ENCODE data around the gene EHBP1.

EHBP1 gene

DNA sequence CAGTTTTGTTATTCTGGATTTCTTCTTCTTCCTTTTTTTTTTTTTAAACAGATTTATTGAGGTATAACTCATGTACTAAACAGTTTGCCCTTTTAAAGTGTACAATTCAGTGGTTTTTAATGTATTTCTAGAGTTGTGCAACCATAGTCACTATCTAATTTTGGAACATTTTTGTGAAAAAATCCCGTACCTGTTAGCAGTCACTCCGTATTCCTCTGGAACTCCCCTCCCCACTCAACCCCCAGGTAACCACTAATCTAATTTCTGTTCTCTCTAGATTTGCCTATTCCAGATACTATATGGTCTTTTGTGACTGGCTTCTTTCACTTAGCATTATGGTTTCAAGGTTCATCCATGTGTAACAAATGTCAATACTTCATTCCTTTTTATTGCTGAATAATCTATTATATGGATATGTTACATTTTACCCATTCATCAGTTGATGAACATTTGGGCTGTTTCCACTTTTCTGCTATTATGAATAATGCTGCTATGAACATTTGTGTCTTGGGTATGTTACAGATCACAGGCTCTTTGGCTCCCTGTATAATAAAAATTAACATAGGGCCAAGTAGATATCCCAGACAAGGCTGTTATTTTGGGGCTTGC, 21.9 kb downstream of the EHBP1 start:
- H3K9me2 ChIP-seq (replicated peaks; ENCODE audit: control insufficient read depth, low read length) = no peaks in the 10 kb centered on the region
- H3K4me3 ChIP-seq (ENCODE audit: low read length) = no peak overlapping the region
- peaks cover 59% of the 10 kb centered on the region for H3K79me2 ChIP-seq (ENCODE audit: control insufficient read depth, low read length)
- no peaks in the 10 kb centered on the region for H3K27me3 ChIP-seq (ENCODE audit: control insufficient read depth, low read length)
- no peak for TF ChIP-seq EZH2phosphoT487 (IDR thresholded peaks at IDR 0.05; ENCODE audit: borderline replicate concordance, low read length)
- TF ChIP-seq, protein P1, sequence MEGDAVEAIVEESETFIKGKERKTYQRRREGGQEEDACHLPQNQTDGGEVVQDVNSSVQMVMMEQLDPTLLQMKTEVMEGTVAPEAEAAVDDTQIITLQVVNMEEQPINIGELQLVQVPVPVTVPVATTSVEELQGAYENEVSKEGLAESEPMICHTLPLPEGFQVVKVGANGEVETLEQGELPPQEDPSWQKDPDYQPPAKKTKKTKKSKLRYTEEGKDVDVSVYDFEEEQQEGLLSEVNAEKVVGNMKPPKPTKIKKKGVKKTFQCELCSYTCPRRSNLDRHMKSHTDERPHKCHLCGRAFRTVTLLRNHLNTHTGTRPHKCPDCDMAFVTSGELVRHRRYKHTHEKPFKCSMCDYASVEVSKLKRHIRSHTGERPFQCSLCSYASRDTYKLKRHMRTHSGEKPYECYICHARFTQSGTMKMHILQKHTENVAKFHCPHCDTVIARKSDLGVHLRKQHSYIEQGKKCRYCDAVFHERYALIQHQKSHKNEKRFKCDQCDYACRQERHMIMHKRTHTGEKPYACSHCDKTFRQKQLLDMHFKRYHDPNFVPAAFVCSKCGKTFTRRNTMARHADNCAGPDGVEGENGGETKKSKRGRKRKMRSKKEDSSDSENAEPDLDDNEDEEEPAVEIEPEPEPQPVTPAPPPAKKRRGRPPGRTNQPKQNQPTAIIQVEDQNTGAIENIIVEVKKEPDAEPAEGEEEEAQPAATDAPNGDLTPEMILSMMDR (IDR thresholded peaks at IDR 0.05; ENCODE audit: low read depth, low read length, poor library complexity, severe bottlenecking) = no peak
- peaks cover 17% of the 10 kb centered on the region for H3K4me1 ChIP-seq (ENCODE audit: control insufficient read depth, low read length)
- no peak overlapping the region for H3K4me2 ChIP-seq (ENCODE audit: low read length)
- H4K20me1 ChIP-seq (ENCODE audit: control insufficient read depth, insufficient read depth, low read depth, low read length) = no peaks in the 10 kb centered on the region
- no peaks in the 10 kb centered on the region for H3F3A ChIP-seq (ENCODE audit: control insufficient read depth, insufficient read depth)
- peaks cover 5% of the 10 kb centered on the region; the same call in 1 of the 2 replicates for H3K9me3 ChIP-seq (ENCODE audit: control insufficient read depth, insufficient read depth, low read length)
- no peak overlapping the region for H3K27ac ChIP-seq (ENCODE audit: low read depth, low read length)
- H3K36me3 ChIP-seq (ENCODE audit: control insufficient read depth, low read length) = 0 out of 2 replicates have a peak, but pooled peaks cover 3% of the 10 kb centered on the region

DNA sequence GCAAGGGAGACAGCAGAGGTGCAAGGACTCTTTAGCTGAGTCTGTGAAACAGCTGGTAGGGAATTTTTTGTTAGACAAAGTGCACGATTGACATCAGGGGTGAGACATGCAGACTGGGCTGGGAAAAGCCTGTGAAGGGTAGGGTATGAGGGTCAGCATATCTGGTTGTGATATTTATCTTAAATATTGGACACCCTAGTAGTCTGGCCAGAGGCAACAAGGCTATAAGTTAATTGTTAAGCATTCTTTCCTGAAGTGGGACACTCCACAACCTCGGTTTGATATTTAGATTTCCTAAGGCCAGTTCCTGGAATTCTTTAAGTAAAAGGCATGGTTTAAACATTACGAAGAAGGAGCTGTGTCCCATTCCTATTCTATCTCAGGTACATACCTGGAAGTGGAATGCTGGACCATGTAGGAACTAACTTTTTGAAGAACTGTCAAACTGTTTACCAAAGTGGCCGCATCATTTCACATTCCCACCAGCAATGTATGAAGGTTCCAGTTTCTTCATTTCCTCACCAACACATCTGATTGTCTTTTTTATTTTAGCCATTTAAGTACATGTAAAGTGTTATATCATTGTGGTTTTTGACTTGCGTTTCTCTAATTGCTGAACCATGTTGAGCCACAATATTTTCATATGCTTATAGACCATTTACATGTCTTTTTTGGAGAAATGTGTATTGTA, 22.5 kb downstream of the EHBP1 start:
- H4K20me1 ChIP-seq (ENCODE audit: control insufficient read depth, insufficient read depth, low read depth, low read length) = no peaks in the 10 kb centered on the region
- H3K27me3 ChIP-seq (ENCODE audit: control insufficient read depth, low read length) = no peaks in the 10 kb centered on the region
- H3K79me2 ChIP-seq (ENCODE audit: control insufficient read depth, low read length) = peaks cover 57% of the 10 kb centered on the region
- no peak overlapping the region for H3K27ac ChIP-seq (ENCODE audit: low read depth, low read length)
- no peak for TF ChIP-seq EZH2phosphoT487 (IDR thresholded peaks at IDR 0.05; ENCODE audit: borderline replicate concordance, low read length)
- H3K9me3 ChIP-seq (ENCODE audit: control insufficient read depth, insufficient read depth, low read length) = peaks cover 6% of the 10 kb centered on the region; the same call in 1 of the 2 replicates
- no peaks in the 10 kb centered on the region for H3K9me2 ChIP-seq (replicated peaks; ENCODE audit: control insufficient read depth, low read length)
- H3K36me3 ChIP-seq (ENCODE audit: control insufficient read depth, low read length) = no peaks in the 10 kb centered on the region
- peaks cover 17% of the 10 kb centered on the region for H3K4me1 ChIP-seq (ENCODE audit: control insufficient read depth, low read length)
- H3K4me3 ChIP-seq (ENCODE audit: low read length) = no peak overlapping the region
- H3K4me2 ChIP-seq (ENCODE audit: low read length) = no peak overlapping the region
- no peaks in the 10 kb centered on the region for H3F3A ChIP-seq (ENCODE audit: control insufficient read depth, insufficient read depth)

DNA sequence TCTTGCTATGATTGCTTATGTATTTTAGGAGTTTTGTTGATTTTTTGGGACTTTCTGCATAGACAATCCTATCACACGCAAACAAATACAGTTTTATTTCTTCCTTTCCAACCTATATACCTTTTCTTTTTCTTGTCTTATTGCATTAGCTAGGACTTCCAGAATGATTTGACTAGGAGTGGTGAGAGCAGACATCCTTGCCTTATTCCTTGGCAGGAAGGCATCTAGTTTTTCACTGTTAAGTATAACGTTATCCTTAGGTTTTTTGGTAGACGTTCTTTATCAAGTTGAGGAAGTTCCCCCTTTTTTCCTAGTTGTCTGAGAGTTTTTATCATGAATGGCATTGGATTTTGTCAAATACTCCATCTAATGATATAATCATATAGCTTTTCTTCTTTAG, 25.8 kb downstream of the EHBP1 start:
- Histone ChIP-seq H3F3A (ENCODE audit: control insufficient read depth, insufficient read depth) (no peaks in the 10 kb centered on the region), H4K20me1 (ENCODE audit: control insufficient read depth, insufficient read depth, low read depth, low read length) (no peaks in the 10 kb centered on the region), H3K9me2 (replicated peaks; ENCODE audit: control insufficient read depth, low read length) (no peaks in the 10 kb centered on the region), H3K4me3 (ENCODE audit: low read length) (no peak overlapping the region), H3K4me1 (ENCODE audit: control insufficient read depth, low read length) (peaks cover 15% of the 10 kb centered on the region), H3K9me3 (ENCODE audit: control insufficient read depth, insufficient read depth, low read length) (peaks cover 6% of the 10 kb centered on the region; the same call in 1 of the 2 replicates), H3K36me3 (ENCODE audit: control insufficient read depth, low read length) (no peaks in the 10 kb centered on the region), H3K4me2 (ENCODE audit: low read length) (no peak overlapping the region), H3K27me3 (ENCODE audit: control insufficient read depth, low read length) (no peaks in the 10 kb centered on the region), H3K27ac (ENCODE audit: low read depth, low read length) (no peak overlapping the region), H3K79me2 (ENCODE audit: control insufficient read depth, low read length) (peaks cover 47% of the 10 kb centered on the region)
- no peak for TF ChIP-seq EZH2phosphoT487 (IDR thresholded peaks at IDR 0.05; ENCODE audit: borderline replicate concordance, low read length)
- TF ChIP-seq, protein P1 (IDR thresholded peaks at IDR 0.05; ENCODE audit: low read depth, low read length, poor library complexity, severe bottlenecking) = no peak

DNA sequence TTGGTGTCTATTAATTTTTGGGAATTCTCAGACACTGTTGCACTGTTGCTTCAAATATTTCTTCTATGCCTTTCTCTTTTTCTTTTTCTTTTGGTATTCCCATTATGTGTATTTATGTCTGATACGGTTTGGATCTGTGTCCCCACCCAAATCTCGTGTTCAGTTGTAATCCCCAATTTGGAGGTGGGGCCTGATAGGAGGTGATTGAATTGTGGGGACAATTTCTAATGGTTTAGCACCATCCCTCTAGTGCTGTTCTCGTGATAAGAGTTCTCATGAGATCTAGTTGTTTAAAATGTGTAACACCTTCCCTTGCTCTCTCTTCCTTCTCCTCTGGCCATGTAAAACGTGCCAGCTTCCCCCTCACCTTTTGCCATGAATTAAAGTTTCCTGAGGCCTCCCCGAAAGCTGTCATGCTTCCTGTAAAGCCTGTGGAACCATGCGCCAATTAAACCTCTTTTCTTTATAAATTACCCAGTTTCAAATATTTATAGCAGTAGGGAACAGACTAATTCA, 26.8 kb downstream of the EHBP1 start:
- peaks cover 14% of the 10 kb centered on the region for H3K4me1 ChIP-seq (ENCODE audit: control insufficient read depth, low read length)
- no peaks in the 10 kb centered on the region for H3K9me2 ChIP-seq (replicated peaks; ENCODE audit: control insufficient read depth, low read length)
- no peak overlapping the region for H3K4me2 ChIP-seq (ENCODE audit: low read length)
- peaks cover 49% of the 10 kb centered on the region for H3K79me2 ChIP-seq (ENCODE audit: control insufficient read depth, low read length)
- H3K27ac ChIP-seq (ENCODE audit: low read depth, low read length) = no peak overlapping the region
- H4K20me1 ChIP-seq (ENCODE audit: control insufficient read depth, insufficient read depth, low read depth, low read length) = no peaks in the 10 kb centered on the region
- no peaks in the 10 kb centered on the region for H3K27me3 ChIP-seq (ENCODE audit: control insufficient read depth, low read length)
- TF ChIP-seq, protein P1 (IDR thresholded peaks at IDR 0.05; ENCODE audit: low read depth, low read length, poor library complexity, severe bottlenecking) = no peak
- TF ChIP-seq EZH2phosphoT487 (IDR thresholded peaks at IDR 0.05; ENCODE audit: borderline replicate concordance, low read length) = no peak
- no peak overlapping the region for H3K4me3 ChIP-seq (ENCODE audit: low read length)
- no peaks in the 10 kb centered on the region for H3K36me3 ChIP-seq (ENCODE audit: control insufficient read depth, low read length)
- peaks cover 6% of the 10 kb centered on the region; the same call in 1 of the 2 replicates for H3K9me3 ChIP-seq (ENCODE audit: control insufficient read depth, insufficient read depth, low read length)
- no peaks in the 10 kb centered on the region for H3F3A ChIP-seq (ENCODE audit: control insufficient read depth, insufficient read depth)
